Breast epithelium (tissue), 4 donors: ENCODE measurements around the gene VDAC2. TPM values are rescaled to one million over a fixed set of nuclear protein-coding genes. Genes with fewer than 3 reads are reported as not detected.

Source experiments
- DNase-seq, 2 donors: peaks; one replicate each; pipeline ENCODE4 v3.0.0-alpha.2; 2019; ENCODE audit warnings: low spot score in 2 of 2
- H3K27ac ChIP-seq, 2 donors: fragments of 200-600 bp; sonication (generic) in 1 of 2; one replicate each; pipeline ENCODE4 v1.5.1; 2016 to 2019; ENCODE audit warnings: mild to moderate bottlenecking in 1 of 2
- H3K27me3 ChIP-seq, 2 donors: fragments of 200-600 bp; sonication (generic) in 1 of 2; one replicate each; pipeline versions ENCODE4 v1.5.1 to v1.6.0; 2017 to 2019; ENCODE audit warnings: control low read depth in 1 of 2, mild to moderate bottlenecking in 1 of 2
- H3K36me3 ChIP-seq: fragments of 200-600 bp; one replicate; pipeline ENCODE4 v1.5.1; 2019
- H3K4me1 ChIP-seq, 2 donors: fragments of 200-600 bp; sonication (generic); one replicate each; pipeline ENCODE4 v1.5.1; 2016 to 2019; ENCODE audit warnings: control low read depth in 1 of 2
- H3K4me3 ChIP-seq, 3 donors: fragments of 200-600 bp; sonication (generic); 1 replicate in 2 of 3; 2 replicates in 1 of 3; pipeline ENCODE4 v1.5.1; 2016 to 2019; ENCODE audit warnings: mild to moderate bottlenecking in 3 of 3, moderate library complexity in 2 of 3
- H3K9me3 ChIP-seq, 2 donors: fragments of 200-600 bp; sonication (generic) in 1 of 2; one replicate each; pipeline ENCODE4 v1.5.1; 2016 to 2019; ENCODE audit warnings: control low read depth in 1 of 2
- CTCF ChIP-seq, 3 donors: fragments of 450-650 bp; IDR thresholded peaks; one replicate each; pipeline ENCODE4 v1.5.1; 2016 to 2017; ENCODE audit warnings: antibody characterized with exemption in 3 of 3, mild to moderate bottlenecking in 3 of 3, moderate library complexity in 3 of 3
- POLR2A ChIP-seq: fragments of 450-650 bp; IDR thresholded peaks from one replicate; pipeline ENCODE4 v1.6.1; 2016; ENCODE audit warnings: antibody characterized with exemption, mild to moderate bottlenecking, moderate library complexity
- POLR2AphosphoS5 ChIP-seq, 3 donors: sonication (generic); formaldehyde crosslinking; IDR thresholded peaks; one replicate each; pipeline ENCODE4 v1.6.1; 2017; ENCODE audit warnings: antibody characterized with exemption in 3 of 3
- intact Hi-C: fragments of 100-400 bp; cut with DNase I; formaldehyde crosslinking; loops from one replicate; pipeline ENCODE4 v1.15.1; 2023; ENCODE audit warnings: low total_unique reads
- total RNA-seq, 3 donors: library from RNA; depleted of rRNA; stranded (reverse); fragments of >200 nt; gene quantifications; one replicate each; pipeline ENCODE4 v1.1.0, GENCODE V29; 2016

The VDAC2 gene
- total RNA-seq, 3 donors from 2014 or later = 86.2 to 127 (median 91.6) TPM

GRCh38 chr10:75253281-75254220, 43.0 kb downstream of the VDAC2 start:
- Histone ChIP-seq H3K9me3 (peaks cover 3 to 27% of the 10 kb centered on the region in 2 donors), H3K27me3 (no peaks in the 10 kb centered on the region), H3K27ac (no peak overlapping the region), H3K4me3 (no peak overlapping the region), H3K36me3 (no peaks in the 10 kb centered on the region), H3K4me1 (no peaks in the 10 kb centered on the region)
- no peak for TF ChIP-seq CTCF (IDR thresholded peaks at IDR 0.05)
- intact Hi-C loops = no loop called here
- DNase-seq = no peak

- Histone ChIP-seq H3K36me3 (no peaks in the 10 kb centered on the region), H3K27me3 (no peaks in the 10 kb centered on the region), H3K27ac (no peak overlapping the region), H3K4me1 (no peaks in the 10 kb centered on the region), H3K9me3 (peaks cover 3 to 27% of the 10 kb centered on the region in 2 donors), H3K4me3 (no peak overlapping the region)
- DNase-seq = no peak
- TF ChIP-seq POLR2AphosphoS5 (IDR thresholded peaks at IDR 0.05) (no peak), CTCF (IDR thresholded peaks at IDR 0.05) (no peak), POLR2A (no peak)
- intact Hi-C loops = no loop called here
These were observed 44.1 kb downstream of the VDAC2 start for GRCh38 chr10:75254739-75255138.

- H3K27ac ChIP-seq = no peak overlapping the region
- no peaks in the 10 kb centered on the region for H3K36me3 ChIP-seq
- intact Hi-C loops = no loop called here
- H3K9me3 ChIP-seq = no peaks in the 10 kb centered on the region
- TF ChIP-seq CTCF (IDR thresholded peaks at IDR 0.05) (no peak), POLR2AphosphoS5 (IDR thresholded peaks at IDR 0.05) (no peak), POLR2A (no peak)
- no peaks in the 10 kb centered on the region for H3K27me3 ChIP-seq
- DNase-seq = no peak
- no peaks in the 10 kb centered on the region for H3K4me1 ChIP-seq
- H3K4me3 ChIP-seq = no peak overlapping the region
These were observed 50.4 kb downstream of the VDAC2 start for GRCh38 chr10:75260990-75261389.

GRCh38 chr10:75261813-75262705, 51.5 kb downstream of the VDAC2 start:
- Histone ChIP-seq H3K27me3 (no peaks in the 10 kb centered on the region), H3K9me3 (no peaks in the 10 kb centered on the region), H3K4me3 (no peak overlapping the region), H3K27ac (no peak overlapping the region), H3K36me3 (no peaks in the 10 kb centered on the region), H3K4me1 (no peaks in the 10 kb centered on the region)
- no peak for DNase-seq
- TF ChIP-seq POLR2A (no peak), CTCF (IDR thresholded peaks at IDR 0.05) (no peak)
- intact Hi-C loops = no loop called here

- no peak for DNase-seq
- no peak for TF ChIP-seq POLR2A
- TF ChIP-seq POLR2AphosphoS5 (IDR thresholded peaks at IDR 0.05) = no peak
- no peak for TF ChIP-seq CTCF (IDR thresholded peaks at IDR 0.05)
- H3K36me3 ChIP-seq = no peaks in the 10 kb centered on the region
- no peak overlapping the region for H3K4me3 ChIP-seq
- no peaks in the 10 kb centered on the region for H3K9me3 ChIP-seq
- H3K4me1 ChIP-seq = no peaks in the 10 kb centered on the region
- intact Hi-C loops = no loop called here
- H3K27ac ChIP-seq = no peak overlapping the region
- H3K27me3 ChIP-seq = no peaks in the 10 kb centered on the region
These were observed 53.2 kb downstream of the VDAC2 start for GRCh38 chr10:75263806-75264205.
